ENCODE data around the gene TEX10. TPM values are rescaled to one million over a fixed set of nuclear protein-coding genes. Genes with fewer than 3 reads are reported as not detected.

TEX10 gene
- total RNA-seq, 1 donor from 2014 or later, result 33.4 TPM

DNA sequence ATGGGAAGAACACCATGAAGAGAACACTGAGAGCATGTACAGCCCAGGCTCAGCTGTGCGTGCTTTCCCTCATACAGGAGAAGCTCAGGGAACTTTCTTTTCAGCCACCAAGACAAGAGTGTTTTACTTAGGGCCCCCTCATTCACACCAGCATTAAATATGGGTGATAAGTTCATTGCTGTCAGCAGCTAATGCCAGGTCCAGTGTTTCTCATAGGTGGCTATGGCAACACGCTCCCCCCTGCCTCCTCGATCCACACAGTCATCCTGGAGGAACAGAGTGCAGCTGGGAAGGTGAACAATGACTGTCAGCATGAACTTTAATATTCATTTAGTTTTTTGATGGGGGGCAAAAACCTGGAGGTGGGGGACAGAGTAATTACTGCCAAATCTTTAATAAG lies 54.4 kb downstream of the TEX10 start:
- DNase-seq (ENCODE audit: low read depth), result no peak
- H3K4me3 ChIP-seq (ENCODE audit: low read depth, low read length), result no peak overlapping the region

GRCh38 chr9:100296407-100296806 lies 56.3 kb downstream of the TEX10 start:
- H3K27me3 ChIP-seq (ENCODE audit: control insufficient read depth, insufficient read depth, low read length), result no peaks in the 10 kb centered on the region
- no peak for TF ChIP-seq CTCF (IDR thresholded peaks at IDR 0.05; ENCODE audit: insufficient read depth, low read length, poor library complexity, severe bottlenecking)
- H3K36me3 ChIP-seq (ENCODE audit: control insufficient read depth, insufficient read depth, low read length), result peaks cover 4% of the 10 kb centered on the region
- no peak for DNase-seq (ENCODE audit: low read depth)
- no peak overlapping the region for H3K4me3 ChIP-seq (ENCODE audit: low read depth, low read length)

More for the DNA sequence above, 54.4 kb downstream of the TEX10 start:
- Histone ChIP-seq H3K27me3 (ENCODE audit: control insufficient read depth, insufficient read depth, low read length) (no peaks in the 10 kb centered on the region), H3K36me3 (ENCODE audit: control insufficient read depth, insufficient read depth, low read length) (peaks cover 2% of the 10 kb centered on the region)
- TF ChIP-seq CTCF (IDR thresholded peaks at IDR 0.05; ENCODE audit: insufficient read depth, low read length, poor library complexity, severe bottlenecking), result no peak

DNA sequence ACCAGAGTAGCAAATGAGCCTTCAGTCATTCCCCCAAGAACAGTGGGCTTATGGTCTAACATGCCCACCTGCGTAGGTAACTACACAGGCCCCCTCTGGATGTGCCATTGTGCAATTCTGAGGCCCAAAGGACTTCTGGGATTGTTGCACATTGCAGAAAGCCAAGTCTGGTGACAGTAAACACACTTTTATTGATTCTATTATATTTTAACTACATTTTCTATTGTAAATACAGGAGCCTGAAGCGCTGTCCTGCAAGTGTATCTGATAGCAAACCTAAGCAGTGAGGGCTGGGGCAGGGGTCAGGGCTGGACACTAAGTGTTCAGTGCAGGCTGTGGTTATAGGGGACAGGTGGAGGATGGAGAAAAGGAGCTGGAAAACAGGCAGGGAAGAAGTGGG lies 57.5 kb downstream of the TEX10 start:
- H3K36me3 ChIP-seq (ENCODE audit: control insufficient read depth, insufficient read depth, low read length), result peaks cover 4% of the 10 kb centered on the region
- H3K4me3 ChIP-seq (ENCODE audit: low read depth, low read length), result no peak overlapping the region
- no peak for TF ChIP-seq CTCF (IDR thresholded peaks at IDR 0.05; ENCODE audit: insufficient read depth, low read length, poor library complexity, severe bottlenecking)
- no peaks in the 10 kb centered on the region for H3K27me3 ChIP-seq (ENCODE audit: control insufficient read depth, insufficient read depth, low read length)
- no peak for DNase-seq (ENCODE audit: low read depth)

- no peak for DNase-seq (ENCODE audit: low read depth)
- H3K27me3 ChIP-seq (ENCODE audit: control insufficient read depth, insufficient read depth, low read length), result no peaks in the 10 kb centered on the region
- H3K4me3 ChIP-seq (ENCODE audit: low read depth, low read length), result no peak overlapping the region
- H3K36me3 ChIP-seq (ENCODE audit: control insufficient read depth, insufficient read depth, low read length), result peaks cover 4% of the 10 kb centered on the region
- TF ChIP-seq CTCF (IDR thresholded peaks at IDR 0.05; ENCODE audit: insufficient read depth, low read length, poor library complexity, severe bottlenecking), result no peak
These were observed 57.9 kb downstream of the TEX10 start for GRCh38 chr9:100294806-100295205.

GRCh38 chr9:100294341-100294740 lies 58.4 kb downstream of the TEX10 start:
- H3K36me3 ChIP-seq (ENCODE audit: control insufficient read depth, insufficient read depth, low read length), result peaks cover 4% of the 10 kb centered on the region
- H3K27me3 ChIP-seq (ENCODE audit: control insufficient read depth, insufficient read depth, low read length), result no peaks in the 10 kb centered on the region
- DNase-seq (ENCODE audit: low read depth), result no peak
- no peak for TF ChIP-seq CTCF (IDR thresholded peaks at IDR 0.05; ENCODE audit: insufficient read depth, low read length, poor library complexity, severe bottlenecking)
- no peak overlapping the region for H3K4me3 ChIP-seq (ENCODE audit: low read depth, low read length)

DNA sequence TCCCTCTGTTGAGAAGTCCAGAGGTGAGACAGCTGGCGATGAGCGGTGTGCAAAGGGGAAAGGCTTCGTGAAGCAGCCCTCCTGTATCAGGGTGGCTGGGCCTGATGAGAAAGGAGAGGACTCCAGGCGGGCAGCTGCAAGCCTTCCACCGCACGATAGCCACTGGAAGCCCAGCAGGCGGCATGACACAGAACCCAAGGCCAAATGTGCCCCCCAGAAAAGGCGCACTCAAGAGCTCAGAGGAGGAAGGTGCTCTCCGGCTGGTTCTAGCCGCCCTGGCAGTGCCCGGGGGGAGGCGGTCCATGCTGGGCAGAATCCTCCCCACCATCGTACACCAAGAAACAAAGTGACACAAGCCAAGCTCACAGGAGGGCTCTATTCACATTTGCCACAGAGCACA lies 60.3 kb downstream of the TEX10 start:
- no peak overlapping the region for H3K4me3 ChIP-seq (ENCODE audit: low read depth, low read length)
- DNase-seq (ENCODE audit: low read depth), result no peak
- TF ChIP-seq CTCF (IDR thresholded peaks at IDR 0.05; ENCODE audit: insufficient read depth, low read length, poor library complexity, severe bottlenecking), result no peak
- H3K27me3 ChIP-seq (ENCODE audit: control insufficient read depth, insufficient read depth, low read length), result no peaks in the 10 kb centered on the region
- H3K36me3 ChIP-seq (ENCODE audit: control insufficient read depth, insufficient read depth, low read length), result peaks cover 4% of the 10 kb centered on the region
